SK-N-MC (cell line): ENCODE measurements around the gene KCTD1.

Source experiments
- EZH2 ChIP-seq: fragments of 200-600 bp; sonication (generic); IDR thresholded peaks from one replicate; pipeline ENCODE4 v1.6.1; 2017; ENCODE audit warnings: antibody characterized with exemption
- POLR2AphosphoS5 ChIP-seq: IDR thresholded peaks from 2 replicates; pipeline ENCODE4 v1.6.1; 2012; ENCODE audit warnings: mild to moderate bottlenecking, low read depth, low read length, borderline replicate concordance

- no peak for TF ChIP-seq POLR2AphosphoS5
- TF ChIP-seq EZH2: no peak
Observed at GRCh38 chr18:26458526-26459232, 89.7 kb downstream of the KCTD1 start.
